GM19099 (cell line): ENCODE measurements around the gene PIK3R5.

ENCODE experiments used
- POLR2A ChIP-seq: IDR thresholded peaks from 3 replicates; pipeline ENCODE4 v1.6.1; 2011; ENCODE audit warnings: low read depth; ENCODE audit not compliant: insufficient read length; ENCODE audit errors: extremely low read depth

PIK3R5 gene

GRCh38 chr17:8869114-8869815 is 96.2 kb downstream of the PIK3R5 start:
- no peak for TF ChIP-seq POLR2A

DNA sequence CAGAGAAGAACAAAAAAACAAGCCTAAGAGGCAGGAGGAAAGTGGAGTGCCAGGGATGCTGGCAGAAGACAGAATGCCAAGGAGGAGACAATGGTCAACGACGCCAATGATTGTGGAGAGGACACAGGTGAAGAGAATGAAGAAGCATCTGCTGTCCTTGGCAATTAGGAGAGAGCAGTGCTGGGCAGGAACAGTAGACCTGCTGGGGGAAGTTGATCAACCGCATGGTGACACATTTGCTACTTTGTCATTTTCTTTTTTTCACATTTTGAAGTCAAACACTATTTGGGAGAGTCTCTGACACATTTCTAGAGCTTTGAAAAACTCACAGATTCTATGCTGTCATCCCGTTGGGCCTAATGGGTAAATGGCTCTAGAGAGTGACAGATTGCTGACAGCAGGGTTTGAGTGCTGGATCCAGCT is 97.0 kb downstream of the PIK3R5 start:
- peak; percentile 41 for TF ChIP-seq POLR2A

DNA sequence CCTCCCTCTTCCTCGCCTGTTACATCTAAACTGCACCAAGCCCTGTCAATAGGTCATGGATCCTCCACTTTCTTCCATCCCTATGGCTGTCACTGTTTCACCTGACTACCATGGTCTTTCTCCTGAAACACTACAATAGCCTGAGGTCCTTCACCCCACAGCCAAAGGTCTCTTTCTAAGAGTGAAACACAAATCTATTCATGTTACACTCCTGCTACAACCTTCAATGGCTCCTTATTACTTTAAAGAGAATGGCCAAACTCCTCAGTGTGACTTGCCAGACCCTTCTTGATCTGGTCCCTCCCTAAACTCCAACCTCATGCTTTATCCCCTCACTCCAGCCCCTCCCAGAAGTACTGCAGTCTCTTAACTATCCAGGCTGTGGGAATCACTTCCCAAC is 97.4 kb downstream of the PIK3R5 start:
- no peak for TF ChIP-seq POLR2A

GRCh38 chr17:8867361-8867981 is 98.0 kb downstream of the PIK3R5 start, which contains the start of gene PIK3R6:
PIK3R6 (minus strand) TSS chr17:8867674; CDS start chr17:8849794, 17,880 bp downstream.
- peak; percentile 88 for TF ChIP-seq POLR2A

GRCh38 chr17:8865811-8866210 is 99.7 kb downstream of the PIK3R5 start:
- TF ChIP-seq POLR2A = no peak

GRCh38 chr17:8865385-8865784 is 100.1 kb downstream of the PIK3R5 start:
- peak; percentile 8 for TF ChIP-seq POLR2A

- TF ChIP-seq POLR2A = no peak
These were observed 103.1 kb downstream of the PIK3R5 start for GRCh38 chr17:8862213-8863056.

DNA sequence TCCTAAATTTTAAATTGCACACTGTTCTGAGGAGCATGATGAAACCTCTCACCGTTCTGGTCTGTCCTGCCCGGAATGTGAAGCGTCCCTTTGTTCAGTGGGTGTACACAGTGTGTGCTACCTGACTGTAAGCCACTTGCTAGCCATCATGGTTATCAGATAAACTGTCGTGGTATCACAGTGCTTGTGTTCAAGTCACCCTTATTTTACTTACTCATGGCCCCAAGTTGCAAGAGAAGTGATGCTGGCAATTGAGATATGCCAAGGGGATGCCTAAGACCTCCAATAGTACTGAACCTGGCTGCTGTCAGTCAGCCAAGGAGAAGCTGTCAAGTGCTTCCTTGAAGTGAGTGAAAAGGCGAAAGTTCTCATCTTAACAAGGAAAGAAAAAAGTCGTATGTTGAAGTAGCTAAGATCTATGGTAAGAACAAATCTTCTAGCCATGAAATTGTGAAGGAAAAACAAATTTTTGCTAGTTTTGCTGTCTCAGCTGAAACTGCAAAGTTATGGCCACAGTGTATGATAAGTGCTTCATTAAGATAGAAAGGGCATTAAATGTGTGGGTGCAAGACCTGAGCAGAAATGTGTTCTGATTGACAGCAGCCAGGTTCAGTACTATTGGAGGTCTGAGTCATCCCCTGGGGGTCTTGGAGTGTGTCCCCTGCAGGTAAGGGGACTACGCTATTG is 103.9 kb downstream of the PIK3R5 start:
- no peak for TF ChIP-seq POLR2A

DNA sequence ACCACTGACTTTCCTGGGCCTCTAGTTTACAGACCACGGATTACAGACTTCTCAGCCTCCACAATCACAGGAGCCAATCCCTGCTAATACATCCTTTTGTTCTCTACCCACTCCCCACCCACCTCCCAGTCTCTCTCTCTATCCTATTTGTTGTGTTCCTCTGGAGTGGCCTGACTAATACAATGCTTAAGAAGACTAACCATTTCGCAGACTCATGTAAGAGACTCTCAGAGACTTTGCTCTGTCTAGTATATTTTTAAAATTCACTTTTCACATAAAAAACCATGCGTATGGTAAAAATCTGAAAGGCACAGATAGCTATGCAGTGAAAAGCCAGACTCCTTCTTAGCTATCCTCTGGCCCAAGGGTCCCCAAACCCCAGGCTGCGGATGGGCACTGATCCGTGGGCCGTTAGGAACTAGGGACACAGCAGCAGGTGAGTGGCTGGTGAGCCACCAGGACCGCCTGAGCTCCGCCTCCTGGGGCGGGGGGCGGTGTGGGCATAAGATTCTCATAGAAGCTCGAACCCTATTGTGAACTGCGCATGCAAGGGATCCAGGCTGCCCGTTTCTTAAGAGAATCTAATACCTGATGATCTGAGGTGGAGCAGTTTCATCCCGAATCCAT is 105.6 kb downstream of the PIK3R5 start:
- no peak for TF ChIP-seq POLR2A

- TF ChIP-seq POLR2A = peak; percentile 22
These were observed 106.3 kb downstream of the PIK3R5 start for GRCh38 chr17:8859027-8859803.

DNA sequence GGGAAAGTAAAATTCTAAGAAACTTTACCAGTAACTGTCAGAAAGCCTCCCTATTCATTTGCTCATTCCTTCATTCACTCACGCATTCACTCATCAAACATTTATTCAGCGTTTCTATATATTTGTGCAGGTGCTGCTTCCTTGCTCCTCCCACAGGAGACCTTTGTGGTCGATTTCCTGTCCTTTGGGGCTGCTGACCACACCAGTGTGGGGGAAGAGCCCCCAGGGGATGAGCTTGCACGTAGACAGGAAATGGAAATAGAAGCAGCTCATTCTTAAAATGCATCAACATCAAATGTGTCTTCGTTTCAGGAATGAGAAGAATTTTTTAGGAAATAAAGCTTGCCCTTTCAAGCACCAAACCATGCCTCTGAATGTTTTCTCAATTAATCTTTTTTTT is 107.6 kb downstream of the PIK3R5 start:
- peak; percentile 39 for TF ChIP-seq POLR2A

- no peak for TF ChIP-seq POLR2A
These were observed 108.5 kb downstream of the PIK3R5 start for GRCh38 chr17:8856869-8857575.
